ENCODE results near the gene CHRND.

DNA sequence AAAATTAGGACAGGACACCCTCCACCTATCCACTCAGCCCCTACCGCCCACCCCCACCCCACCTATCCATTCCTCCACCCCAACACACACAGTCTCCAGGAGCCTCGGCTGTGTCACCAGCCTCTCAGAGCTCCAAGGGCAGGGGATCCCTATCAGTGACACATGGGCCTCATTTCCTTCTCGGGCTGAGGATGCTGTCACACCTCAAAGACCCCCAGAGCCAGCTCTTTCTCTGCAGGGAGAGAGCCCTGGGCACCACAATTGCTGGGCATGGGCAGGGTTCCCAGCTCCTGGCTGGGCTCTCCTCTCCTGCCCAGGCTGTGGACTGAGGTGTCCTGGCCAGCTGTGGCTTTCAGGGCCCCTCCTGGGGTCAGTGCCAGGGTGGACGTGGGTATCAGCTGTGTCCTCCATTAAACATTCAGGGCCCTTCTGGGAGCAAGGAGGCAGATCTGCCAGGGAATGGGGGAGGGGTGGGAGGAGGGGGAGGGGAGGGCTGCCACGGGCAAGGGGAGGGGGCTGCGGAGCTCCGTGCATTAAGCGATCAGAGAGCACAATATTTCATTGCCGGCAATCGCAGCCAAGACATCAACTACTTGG, 24.1 kb upstream of the CHRND start:
- TF ChIP-seq, protein P1, sequence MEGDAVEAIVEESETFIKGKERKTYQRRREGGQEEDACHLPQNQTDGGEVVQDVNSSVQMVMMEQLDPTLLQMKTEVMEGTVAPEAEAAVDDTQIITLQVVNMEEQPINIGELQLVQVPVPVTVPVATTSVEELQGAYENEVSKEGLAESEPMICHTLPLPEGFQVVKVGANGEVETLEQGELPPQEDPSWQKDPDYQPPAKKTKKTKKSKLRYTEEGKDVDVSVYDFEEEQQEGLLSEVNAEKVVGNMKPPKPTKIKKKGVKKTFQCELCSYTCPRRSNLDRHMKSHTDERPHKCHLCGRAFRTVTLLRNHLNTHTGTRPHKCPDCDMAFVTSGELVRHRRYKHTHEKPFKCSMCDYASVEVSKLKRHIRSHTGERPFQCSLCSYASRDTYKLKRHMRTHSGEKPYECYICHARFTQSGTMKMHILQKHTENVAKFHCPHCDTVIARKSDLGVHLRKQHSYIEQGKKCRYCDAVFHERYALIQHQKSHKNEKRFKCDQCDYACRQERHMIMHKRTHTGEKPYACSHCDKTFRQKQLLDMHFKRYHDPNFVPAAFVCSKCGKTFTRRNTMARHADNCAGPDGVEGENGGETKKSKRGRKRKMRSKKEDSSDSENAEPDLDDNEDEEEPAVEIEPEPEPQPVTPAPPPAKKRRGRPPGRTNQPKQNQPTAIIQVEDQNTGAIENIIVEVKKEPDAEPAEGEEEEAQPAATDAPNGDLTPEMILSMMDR (conservative IDR thresholded peaks at IDR 0.05): no peak
- no peak for TF ChIP-seq EZH2 (IDR thresholded peaks at IDR 0.05; ENCODE audit: low read depth)

Data from PC-9 (cell line).